Prostate gland (tissue), 2 donors: ENCODE results near the gene NHERF2. TPM values are rescaled to one million over a fixed set of nuclear protein-coding genes. Genes with fewer than 3 reads are reported as not detected.

Source experiments
- DNase-seq: peaks from one replicate; pipeline ENCODE4 v3.0.0-alpha.2; 2019; ENCODE audit warnings: low spot score
- H3K27ac ChIP-seq, 2 donors: fragments of 200-600 bp; sonication (generic); 2 replicates each; pipeline ENCODE4 v1.5.1; 2017 to 2019
- H3K27me3 ChIP-seq: fragments of 200-600 bp; sonication (generic); replicated peaks from 2 replicates; pipeline ENCODE4 v1.5.1; 2019; ENCODE audit not compliant: insufficient read depth
- H3K36me3 ChIP-seq, 2 donors: fragments of 200-600 bp; sonication (generic); 1 replicate in 1 of 2; 2 replicates in 1 of 2; pipeline versions ENCODE4 v1.5.1 to v1.8.1; 2017 to 2019
- H3K4me1 ChIP-seq: fragments of 200-600 bp; sonication (generic); replicated peaks from 2 replicates; pipeline ENCODE4 v1.5.1; 2019
- H3K4me3 ChIP-seq, 2 donors: fragments of 200-600 bp; sonication (generic); 2 replicates each; pipeline ENCODE4 v1.5.1; 2017 to 2019
- H3K9me3 ChIP-seq: fragments of 200-600 bp; sonication (generic); 2 replicates; pipeline ENCODE4 v1.5.1; 2017
- POLR2A ChIP-seq: fragments of 450-650 bp; IDR thresholded peaks from one replicate; pipeline ENCODE4 v1.6.1; 2016; ENCODE audit warnings: antibody characterized with exemption, mild to moderate bottlenecking
- POLR2AphosphoS5 ChIP-seq: sonication (generic); formaldehyde crosslinking; IDR thresholded peaks from one replicate; pipeline ENCODE4 v1.6.1; 2017; ENCODE audit warnings: antibody characterized with exemption
- WGBS: methylation state at CpG from one replicate; pipeline ENCODE4 v1.1.5; 2018; 5-methylcytosine and 5-hydroxymethylcytosine counted together
- intact Hi-C: fragments of 100-400 bp; cut with DNase I; formaldehyde crosslinking; loops from one replicate; pipeline ENCODE4 v1.14.2; 2022
- total RNA-seq, 2 donors: library from RNA; depleted of rRNA; stranded (reverse); fragments of >200 nt; gene quantifications; one replicate each; pipeline ENCODE4 v1.1.0, GENCODE V29; 2016
- TF ChIP-seq, protein P1 (sequence below), 4 experiments: fragments of 200-600 bp in 2 of 4; fragments of 450-650 bp in 2 of 4; sonication (generic) in 2 of 4; IDR thresholded peaks; 1 replicate in 3 of 4; 2 replicates in 1 of 4; pipeline ENCODE4 v1.5.1; 2016 to 2019; ENCODE audit warnings: antibody characterized with exemption in 4 of 4, mild to moderate bottlenecking in 2 of 4, moderate library complexity in 2 of 4

Gene NHERF2
- total RNA-seq, 2 donors from 2014 or later = 118 to 170 TPM

DNA sequence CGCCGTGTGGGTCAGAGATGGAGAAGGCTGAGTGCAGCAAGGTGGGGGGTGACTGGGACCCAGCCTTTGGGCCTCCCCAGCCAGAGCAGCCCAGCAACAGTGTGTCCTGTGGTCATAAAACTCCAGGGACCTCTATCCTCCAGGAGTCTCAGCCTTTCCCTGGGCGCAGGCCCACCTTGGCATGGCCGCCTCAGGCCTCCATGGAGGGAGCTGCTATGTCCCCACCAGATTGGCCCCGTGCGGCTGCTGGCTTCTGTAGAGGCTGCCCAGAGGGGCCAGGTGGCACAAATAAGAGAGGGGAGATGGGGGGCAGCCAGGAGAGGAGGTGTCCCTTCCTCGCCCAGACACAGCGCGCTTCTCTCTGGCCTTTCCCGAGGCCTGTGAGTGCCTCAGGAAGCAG, 39.5 kb upstream of the NHERF2 start:
- Histone ChIP-seq H3K36me3 (peaks cover 0 to 10% of the 10 kb centered on the region in 2 donors), H3K4me3 (no peak overlapping the region), H3K27ac (no peak overlapping the region), H3K27me3 (no peaks in the 10 kb centered on the region), H3K4me1 (peaks cover 6% of the 10 kb centered on the region), H3K9me3 (no peaks in the 10 kb centered on the region)
- TF ChIP-seq POLR2AphosphoS5 (no peak), POLR2A (no peak)
- TF ChIP-seq, protein P1, sequence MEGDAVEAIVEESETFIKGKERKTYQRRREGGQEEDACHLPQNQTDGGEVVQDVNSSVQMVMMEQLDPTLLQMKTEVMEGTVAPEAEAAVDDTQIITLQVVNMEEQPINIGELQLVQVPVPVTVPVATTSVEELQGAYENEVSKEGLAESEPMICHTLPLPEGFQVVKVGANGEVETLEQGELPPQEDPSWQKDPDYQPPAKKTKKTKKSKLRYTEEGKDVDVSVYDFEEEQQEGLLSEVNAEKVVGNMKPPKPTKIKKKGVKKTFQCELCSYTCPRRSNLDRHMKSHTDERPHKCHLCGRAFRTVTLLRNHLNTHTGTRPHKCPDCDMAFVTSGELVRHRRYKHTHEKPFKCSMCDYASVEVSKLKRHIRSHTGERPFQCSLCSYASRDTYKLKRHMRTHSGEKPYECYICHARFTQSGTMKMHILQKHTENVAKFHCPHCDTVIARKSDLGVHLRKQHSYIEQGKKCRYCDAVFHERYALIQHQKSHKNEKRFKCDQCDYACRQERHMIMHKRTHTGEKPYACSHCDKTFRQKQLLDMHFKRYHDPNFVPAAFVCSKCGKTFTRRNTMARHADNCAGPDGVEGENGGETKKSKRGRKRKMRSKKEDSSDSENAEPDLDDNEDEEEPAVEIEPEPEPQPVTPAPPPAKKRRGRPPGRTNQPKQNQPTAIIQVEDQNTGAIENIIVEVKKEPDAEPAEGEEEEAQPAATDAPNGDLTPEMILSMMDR (IDR thresholded peaks at IDR 0.05) = no peak
- intact Hi-C loops = no loop called here
- DNase-seq = no peak
- WGBS = 91% methylated on average over 9 of the region's 10 CpGs

GRCh38 chr16:1989209-1990100, 37.2 kb upstream of the NHERF2 start, which contains the start of gene SYNGR3:
TSS of gene SYNGR3 (plus strand) at chr16:1989970. CDS start at chr16:1990103, 133 bp downstream.
- peaks cover 6% of the 10 kb centered on the region for H3K4me1 ChIP-seq
- H3K36me3 ChIP-seq = peaks cover 0 to 10% of the 10 kb centered on the region in 2 donors
- WGBS = 8% methylated on average over 49 of the region's 67 CpGs
- no peak for DNase-seq
- intact Hi-C loops = no loop called here
- no peaks in the 10 kb centered on the region for H3K27me3 ChIP-seq
- no peak within 1 kb of the TSS for H3K27ac ChIP-seq
- H3K9me3 ChIP-seq = no peaks in the 10 kb centered on the region
- H3K4me3 ChIP-seq = peak within 1 kb of the TSS in 1 of 2 donors; percentile 7
- TF ChIP-seq POLR2AphosphoS5 (no peak), POLR2A (no peak)
- TF ChIP-seq, protein P1 (IDR thresholded peaks at IDR 0.05) = no peak

DNA sequence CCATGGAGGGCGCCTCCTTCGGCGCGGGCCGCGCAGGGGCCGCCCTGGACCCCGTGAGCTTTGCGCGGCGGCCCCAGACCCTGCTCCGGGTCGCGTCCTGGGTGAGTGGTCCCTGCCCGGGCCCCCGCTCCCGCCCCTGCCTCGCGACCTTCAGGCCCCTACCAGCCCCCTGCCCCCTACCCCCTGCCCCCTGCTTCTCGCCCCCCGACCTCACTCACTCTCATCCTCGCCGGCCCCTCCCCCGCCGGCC, 36.7 kb upstream of the NHERF2 start:
- intact Hi-C loops = no loop called here
- no peak for DNase-seq
- peaks cover 6% of the 10 kb centered on the region for H3K4me1 ChIP-seq
- no peaks in the 10 kb centered on the region for H3K27me3 ChIP-seq
- TF ChIP-seq, protein P1 (IDR thresholded peaks at IDR 0.05) = no peak
- TF ChIP-seq POLR2AphosphoS5 = no peak
- no peak for TF ChIP-seq POLR2A
- H3K9me3 ChIP-seq = no peaks in the 10 kb centered on the region
- no CpG with 5 or more reads among the region's 25 CpGs for WGBS
- H3K27ac ChIP-seq = no peak overlapping the region
- peak overlapping the region in 1 of 2 donors; percentile 7 for H3K4me3 ChIP-seq
- H3K36me3 ChIP-seq = peaks cover 0 to 10% of the 10 kb centered on the region in 2 donors

GRCh38 chr16:1990351-1991134, 36.2 kb upstream of the NHERF2 start:
- 5% methylated on average over 39 of the region's 50 CpGs for WGBS
- TF ChIP-seq POLR2AphosphoS5 (no peak), POLR2A (no peak)
- TF ChIP-seq, protein P1 (IDR thresholded peaks at IDR 0.05) = no peak
- intact Hi-C loops = no loop called here
- Histone ChIP-seq H3K4me3 (peak overlapping the region in 1 of 2 donors; percentile 7), H3K9me3 (no peaks in the 10 kb centered on the region), H3K27me3 (no peaks in the 10 kb centered on the region), H3K4me1 (peaks cover 6% of the 10 kb centered on the region), H3K36me3 (peaks cover 0 to 10% of the 10 kb centered on the region in 2 donors), H3K27ac (no peak overlapping the region)
- no peak for DNase-seq
